HUES64 (cell line): ENCODE data around the gene PTGER4.

Experiments used
- H3K27ac ChIP-seq: 2 replicates; pipeline ENCODE4 v1.7.0; 2013; ENCODE audit warnings: low read depth, low read length, inconsistent platforms
- H3K27me3 ChIP-seq: 2 replicates; pipeline ENCODE4 v1.6.1; 2013; ENCODE audit warnings: mild to moderate bottlenecking, low read length; ENCODE audit not compliant: insufficient read depth
- H3K36me3 ChIP-seq: 2 replicates; pipeline ENCODE4 v1.6.1; 2013; ENCODE audit warnings: mild to moderate bottlenecking, low read length; ENCODE audit not compliant: insufficient read depth
- H3K4me1 ChIP-seq: 2 replicates; pipeline ENCODE4 v1.6.1; 2013; ENCODE audit warnings: mild to moderate bottlenecking, low read length, moderate library complexity; ENCODE audit not compliant: insufficient read depth
- H3K4me3 ChIP-seq: 2 replicates; pipeline ENCODE4 v1.5.1; 2013; ENCODE audit warnings: mild to moderate bottlenecking, low read length, moderate library complexity
- H3K9ac ChIP-seq: 2 replicates; pipeline ENCODE4 v1.6.1; 2013; ENCODE audit warnings: mild to moderate bottlenecking, low read depth, low read length
- H3K9me3 ChIP-seq: 2 replicates; pipeline ENCODE4 v1.6.1; 2013; ENCODE audit warnings: low read depth, low read length; ENCODE audit not compliant: insufficient read depth
- WGBS: fragments of 150-250, 120-280 bp; methylation state at CpG from one replicate; pipeline ENCODE4 v1.1.7; 2013; ENCODE audit warnings: missing lambda C conversion rate; 5-methylcytosine and 5-hydroxymethylcytosine counted together

PTGER4 gene

GRCh38 chr5:40733879-40734563, 54.3 kb downstream of the PTGER4 start:
- no peak overlapping the region for H3K9ac ChIP-seq
- H3K27me3 ChIP-seq = no peaks in the 10 kb centered on the region
- no peaks in the 10 kb centered on the region for H3K36me3 ChIP-seq
- no peaks in the 10 kb centered on the region; the same call in 1 of the 2 replicates for H3K4me1 ChIP-seq
- no peak overlapping the region for H3K4me3 ChIP-seq
- H3K27ac ChIP-seq = no peak overlapping the region
- 89% methylated on average over 3 of the region's 3 CpGs for WGBS
- no peaks in the 10 kb centered on the region for H3K9me3 ChIP-seq

DNA sequence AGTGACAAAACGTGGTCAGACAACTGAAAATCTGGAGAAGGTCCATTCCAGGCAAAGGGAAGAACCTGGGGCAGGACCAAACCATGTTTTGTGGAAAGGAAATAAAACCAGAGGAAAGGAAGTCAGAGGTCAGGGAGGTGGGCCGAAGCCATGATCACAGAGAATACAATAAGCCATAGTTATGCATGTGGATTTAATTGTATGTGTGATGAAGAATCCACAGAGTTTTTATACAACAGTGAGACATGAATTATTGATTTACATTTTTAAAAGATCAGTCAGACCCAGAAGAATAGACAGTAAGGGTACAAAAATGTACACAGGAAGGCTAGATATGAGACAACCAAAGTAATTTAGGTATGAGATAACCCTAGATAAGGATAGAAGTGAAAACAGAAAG, 55.3 kb downstream of the PTGER4 start:
- Histone ChIP-seq H3K9me3 (no peaks in the 10 kb centered on the region), H3K4me3 (no peak overlapping the region), H3K4me1 (no peaks in the 10 kb centered on the region; the same call in 1 of the 2 replicates), H3K9ac (no peak overlapping the region), H3K27ac (no peak overlapping the region), H3K27me3 (no peaks in the 10 kb centered on the region), H3K36me3 (no peaks in the 10 kb centered on the region)
- 86% methylated on average over 2 of the region's 2 CpGs for WGBS

DNA sequence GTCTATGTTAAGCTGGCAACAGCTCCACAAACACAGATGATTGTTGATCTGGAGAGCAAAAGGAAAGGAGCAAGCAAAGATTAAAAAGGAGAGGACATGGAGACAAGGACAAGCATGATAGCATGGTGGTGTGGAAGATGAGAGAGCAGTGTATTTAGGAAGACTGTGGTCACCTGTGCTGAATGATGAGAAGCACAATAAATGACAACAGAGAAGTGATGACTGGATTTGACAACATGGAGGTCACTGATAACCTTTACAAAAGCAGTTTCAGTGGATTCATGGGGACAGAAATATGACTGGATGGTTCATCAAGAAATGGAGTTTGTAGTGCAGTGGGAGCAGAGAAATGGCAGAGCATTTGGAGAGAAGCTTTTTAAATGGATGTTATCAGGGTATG, 55.9 kb downstream of the PTGER4 start:
- Histone ChIP-seq H3K36me3 (no peaks in the 10 kb centered on the region), H3K27ac (no peak overlapping the region), H3K9me3 (no peaks in the 10 kb centered on the region), H3K4me3 (no peak overlapping the region), H3K27me3 (no peaks in the 10 kb centered on the region), H3K4me1 (no peaks in the 10 kb centered on the region; the same call in 1 of the 2 replicates), H3K9ac (no peak overlapping the region)

GRCh38 chr5:40736103-40736875, 56.6 kb downstream of the PTGER4 start:
- H3K9ac ChIP-seq = no peak overlapping the region
- no peaks in the 10 kb centered on the region for H3K27me3 ChIP-seq
- H3K9me3 ChIP-seq = no peaks in the 10 kb centered on the region
- no peak overlapping the region for H3K4me3 ChIP-seq
- H3K36me3 ChIP-seq = no peaks in the 10 kb centered on the region; the same call in 1 of the 2 replicates
- no CpG with 5 or more reads among the region's 1 CpG for WGBS
- no peak overlapping the region for H3K27ac ChIP-seq
- H3K4me1 ChIP-seq = no peaks in the 10 kb centered on the region; the same call in 1 of the 2 replicates

GRCh38 chr5:40738502-40738901, 58.8 kb downstream of the PTGER4 start:
- H3K27me3 ChIP-seq = no peaks in the 10 kb centered on the region
- no peak overlapping the region for H3K9ac ChIP-seq
- no peaks in the 10 kb centered on the region for H3K9me3 ChIP-seq
- no peak overlapping the region for H3K27ac ChIP-seq
- H3K36me3 ChIP-seq = no peaks in the 10 kb centered on the region; the same call in 1 of the 2 replicates
- H3K4me1 ChIP-seq = no peaks in the 10 kb centered on the region; the same call in 1 of the 2 replicates
- no peak overlapping the region for H3K4me3 ChIP-seq
